Endometrial microvascular endothelial cells (primary cell): ENCODE results near the gene GLRX5. TPM values are rescaled to one million over a fixed set of nuclear protein-coding genes. Genes with fewer than 3 reads are reported as not detected.
"Not testable (repeated sequence)": the region's sequence is repeated elsewhere in the genome, so short reads cannot be mapped to it uniquely, and the experiment has no call there.

ENCODE experiments used
- in situ Hi-C: cut with HindIII; loops from 2 replicates; pipeline ENCODE4 v1.10.0; 2017; ENCODE audit warnings: low sequenced_read_pairs, low pct_unique_long_range_greater_than_20kb; ENCODE audit errors: inconsistent ontology term
- total RNA-seq: library from RNA; depleted of rRNA; stranded (reverse); fragments of >200 nt; gene quantifications from one replicate; pipeline ENCODE4 v1.2.3, GENCODE V29; 2015; ENCODE audit errors: inconsistent ontology term

Gene GLRX5
- total RNA-seq, 1 donor from 2014 or later = 65.0 TPM

- in situ Hi-C loops = no loop called here
Measured at GRCh38 chr14:95497561-95498011, 37.3 kb upstream of the GLRX5 start.

GRCh38 chr14:95498622-95499353 lies 36.1 kb upstream of the GLRX5 start:
- in situ Hi-C loops = no loop called here

GRCh38 chr14:95499354-95499750 lies 35.5 kb upstream of the GLRX5 start:
- in situ Hi-C loops = no loop called here

- in situ Hi-C loops = no loop called here
Measured at GRCh38 chr14:95500201-95500681, 34.6 kb upstream of the GLRX5 start.

- in situ Hi-C loops = no loop called here
Measured at GRCh38 chr14:95500772-95501401, 34.0 kb upstream of the GLRX5 start.

- in situ Hi-C loops = no loop called here
Measured at GRCh38 chr14:95502381-95502950, 32.4 kb upstream of the GLRX5 start.

- in situ Hi-C loops = no loop called here
Measured at GRCh38 chr14:95503365-95504134, 31.3 kb upstream of the GLRX5 start.

- in situ Hi-C loops = no loop called here
Measured at GRCh38 chr14:95504135-95505029, 30.5 kb upstream of the GLRX5 start.

GRCh38 chr14:95505030-95505589 lies 29.7 kb upstream of the GLRX5 start:
- in situ Hi-C loops = no loop called here

- in situ Hi-C loops = no loop called here
Measured at GRCh38 chr14:95507174-95507573, 27.7 kb upstream of the GLRX5 start.

- in situ Hi-C loops = no loop called here
Measured at GRCh38 chr14:95507701-95508103, 27.1 kb upstream of the GLRX5 start.

GRCh38 chr14:95508377-95508776 lies 26.5 kb upstream of the GLRX5 start:
- in situ Hi-C loops = no loop called here

GRCh38 chr14:95509495-95509894 lies 25.4 kb upstream of the GLRX5 start:
- in situ Hi-C loops = no loop called here

- in situ Hi-C loops = not testable (repeated sequence)
Measured at GRCh38 chr14:95510344-95510743, 24.5 kb upstream of the GLRX5 start.

- in situ Hi-C loops = no loop called here
Measured at GRCh38 chr14:95510804-95511203, 24.0 kb upstream of the GLRX5 start.

GRCh38 chr14:95511687-95512086 lies 23.2 kb upstream of the GLRX5 start:
- in situ Hi-C loops = no loop called here

GRCh38 chr14:95513291-95513690 lies 21.6 kb upstream of the GLRX5 start:
- in situ Hi-C loops = no loop called here
